Measurements from ENCODE around the gene GRAP2. TPM values are rescaled to one million over a fixed set of nuclear protein-coding genes. Genes with fewer than 3 reads are reported as not detected.

GRAP2 gene
- total RNA-seq, 3 donors from 2014 or later (not counting 1 experiment from before 2014, with no cell fraction given): 65.1 to 97.3 (median 92.2) TPM

- Mint-ChIP-seq H3K4me3 (peak overlapping the region; percentile 43), H3K9me3 (no peaks in the 10 kb centered on the region), H3K4me1 (peaks cover 7 to 9% of the 10 kb centered on the region in 2 donors), H3K27ac (peak overlapping the region in 1 of 2 donors; percentile 27), H3K36me3 (no peaks in the 10 kb centered on the region), H3K27me3 (ENCODE audit: low read depth in 2 of 2) (peaks cover 31 to 48% of the 10 kb centered on the region in 2 donors)
- ATAC-seq (peak; percentile 44 to 67 (median 55)), DNase-seq (peak in 1 of 2 donors; percentile 84)
- TF ChIP-seq, protein P1, sequence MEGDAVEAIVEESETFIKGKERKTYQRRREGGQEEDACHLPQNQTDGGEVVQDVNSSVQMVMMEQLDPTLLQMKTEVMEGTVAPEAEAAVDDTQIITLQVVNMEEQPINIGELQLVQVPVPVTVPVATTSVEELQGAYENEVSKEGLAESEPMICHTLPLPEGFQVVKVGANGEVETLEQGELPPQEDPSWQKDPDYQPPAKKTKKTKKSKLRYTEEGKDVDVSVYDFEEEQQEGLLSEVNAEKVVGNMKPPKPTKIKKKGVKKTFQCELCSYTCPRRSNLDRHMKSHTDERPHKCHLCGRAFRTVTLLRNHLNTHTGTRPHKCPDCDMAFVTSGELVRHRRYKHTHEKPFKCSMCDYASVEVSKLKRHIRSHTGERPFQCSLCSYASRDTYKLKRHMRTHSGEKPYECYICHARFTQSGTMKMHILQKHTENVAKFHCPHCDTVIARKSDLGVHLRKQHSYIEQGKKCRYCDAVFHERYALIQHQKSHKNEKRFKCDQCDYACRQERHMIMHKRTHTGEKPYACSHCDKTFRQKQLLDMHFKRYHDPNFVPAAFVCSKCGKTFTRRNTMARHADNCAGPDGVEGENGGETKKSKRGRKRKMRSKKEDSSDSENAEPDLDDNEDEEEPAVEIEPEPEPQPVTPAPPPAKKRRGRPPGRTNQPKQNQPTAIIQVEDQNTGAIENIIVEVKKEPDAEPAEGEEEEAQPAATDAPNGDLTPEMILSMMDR (IDR thresholded peaks at IDR 0.05): no peak
- Histone ChIP-seq H3K9me3 (ENCODE audit: control insufficient read depth, insufficient read depth, low read length) (no peaks in the 10 kb centered on the region), H3K4me1 (ENCODE audit: control insufficient read depth, insufficient read depth, low read length) (peaks cover 9% of the 10 kb centered on the region), H3K27me3 (ENCODE audit: control insufficient read depth, insufficient read depth, low read length) (peaks cover 12% of the 10 kb centered on the region), H3K36me3 (ENCODE audit: control insufficient read depth, insufficient read depth, low read length) (no peaks in the 10 kb centered on the region), H3K4me3 (ENCODE audit: low read length) (no peak overlapping the region), H3K27ac (ENCODE audit: low read length) (no peak overlapping the region)
- intact Hi-C loops (cut with micrococcal nuclease): no loop called here
- WGBS (ENCODE audit: insufficient coverage): 23% methylated on average over 18 of the region's 20 CpGs
Measured at GRCh38 chr22:39994041-39994565, 93.2 kb downstream of the GRAP2 start.

- Histone ChIP-seq H3K27ac (ENCODE audit: low read length) (no peak within 1 kb of the TSS), H3K4me3 (ENCODE audit: low read length) (no peak within 1 kb of the TSS), H3K9me3 (ENCODE audit: control insufficient read depth, insufficient read depth, low read length) (no peaks in the 10 kb centered on the region), H3K27me3 (ENCODE audit: control insufficient read depth, insufficient read depth, low read length) (peaks cover 12% of the 10 kb centered on the region), H3K36me3 (ENCODE audit: control insufficient read depth, insufficient read depth, low read length) (no peaks in the 10 kb centered on the region), H3K4me1 (ENCODE audit: control insufficient read depth, insufficient read depth, low read length) (peaks cover 9% of the 10 kb centered on the region)
- TF ChIP-seq, protein P1 (IDR thresholded peaks at IDR 0.05): no peak
- H3K4me1 Mint-ChIP-seq: peaks cover 7 to 9% of the 10 kb centered on the region in 2 donors
- peak within 1 kb of the TSS in 1 of 2 donors; percentile 27 for H3K27ac Mint-ChIP-seq
- peaks cover 28 to 48% of the 10 kb centered on the region in 2 donors for H3K27me3 Mint-ChIP-seq (ENCODE audit: low read depth in 2 of 2)
- DNase-seq (peak; percentile 25 to 59), ATAC-seq (peak; percentile 69 to 78 (median 74))
- H3K4me3 Mint-ChIP-seq: peak within 1 kb of the TSS; percentile 43
- intact Hi-C loops (cut with micrococcal nuclease): no loop called here
- 8% methylated on average over 115 of the region's 115 CpGs for WGBS (ENCODE audit: insufficient coverage)
- no peaks in the 10 kb centered on the region for H3K9me3 Mint-ChIP-seq
- no peaks in the 10 kb centered on the region for H3K36me3 Mint-ChIP-seq
Measured at GRCh38 chr22:39994566-39995392, 93.9 kb downstream of the GRAP2 start, which contains the start of gene FAM83F. FAM83F (plus strand) TSS chr22:39994954; CDS start chr22:39995043, 89 bp downstream.

DNA sequence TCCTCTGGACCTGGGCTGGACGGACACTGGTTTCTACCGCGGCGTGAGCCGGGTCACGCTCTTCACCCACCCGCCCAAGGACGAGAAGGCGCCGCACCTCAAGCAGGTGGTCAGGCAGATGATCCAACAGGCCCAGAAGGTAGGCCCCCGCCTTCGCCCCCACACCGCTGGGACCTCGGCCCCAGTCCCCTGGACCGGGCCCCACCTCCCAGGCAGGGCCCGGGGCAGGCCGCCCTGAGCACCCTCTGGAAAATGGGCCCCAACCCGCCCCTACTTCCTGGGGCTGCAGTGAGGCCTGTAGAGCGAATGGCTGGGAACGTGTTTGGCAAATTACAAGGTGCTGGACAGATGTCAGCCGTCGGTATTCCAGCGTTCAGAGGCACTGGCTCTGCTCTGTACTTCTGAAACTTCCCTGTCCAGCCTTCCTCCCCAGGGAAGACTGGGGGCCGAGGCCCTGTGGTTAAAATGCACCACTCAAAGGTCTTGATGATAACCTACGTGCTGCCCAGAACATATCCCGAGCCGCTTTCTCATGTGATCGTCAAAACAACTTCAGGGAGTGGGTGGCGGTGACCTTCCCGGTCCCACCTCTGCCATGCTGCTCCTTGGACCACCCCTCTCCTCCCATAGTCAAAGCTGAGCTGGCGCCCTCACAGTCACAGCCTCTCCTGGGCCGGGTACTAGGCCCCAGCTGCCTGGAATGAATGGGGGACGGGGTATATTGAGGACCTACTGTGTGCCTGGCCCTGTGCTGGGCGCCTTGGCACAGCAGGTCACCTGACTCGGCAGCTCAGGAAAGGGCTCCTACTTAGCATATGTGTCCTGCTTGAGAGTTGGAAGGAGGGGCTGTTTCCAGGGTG lies 94.7 kb downstream of the GRAP2 start:
- no peaks in the 10 kb centered on the region for H3K9me3 Mint-ChIP-seq
- intact Hi-C loops (cut with micrococcal nuclease): no loop called here
- WGBS (ENCODE audit: insufficient coverage): 69% methylated on average over 35 of the region's 35 CpGs
- H3K27ac Mint-ChIP-seq: no peak overlapping the region
- no peaks in the 10 kb centered on the region for H3K36me3 Mint-ChIP-seq
- H3K27me3 ChIP-seq (ENCODE audit: control insufficient read depth, insufficient read depth, low read length): peaks cover 12% of the 10 kb centered on the region
- no peak overlapping the region for H3K27ac ChIP-seq (ENCODE audit: low read length)
- no peaks in the 10 kb centered on the region for H3K9me3 ChIP-seq (ENCODE audit: control insufficient read depth, insufficient read depth, low read length)
- TF ChIP-seq, protein P1 (IDR thresholded peaks at IDR 0.05): no peak
- no peak overlapping the region for H3K4me3 ChIP-seq (ENCODE audit: low read length)
- ATAC-seq: no peak
- H3K4me3 Mint-ChIP-seq: no peak overlapping the region
- H3K4me1 ChIP-seq (ENCODE audit: control insufficient read depth, insufficient read depth, low read length): peaks cover 9% of the 10 kb centered on the region
- no peaks in the 10 kb centered on the region for H3K36me3 ChIP-seq (ENCODE audit: control insufficient read depth, insufficient read depth, low read length)
- H3K27me3 Mint-ChIP-seq (ENCODE audit: low read depth in 2 of 2): peaks cover 28 to 48% of the 10 kb centered on the region in 2 donors
- DNase-seq: no peak
- peaks cover 7 to 9% of the 10 kb centered on the region in 2 donors for H3K4me1 Mint-ChIP-seq

Data from natural killer cell (primary cell).